K562 (cell line): Measurements from ENCODE around the gene ADM2. TPM values are rescaled to one million over a fixed set of nuclear protein-coding genes. Genes with fewer than 3 reads are reported as not detected.
A peak's percentile ranks its signal among the peaks of the same experiment; 100 is the strongest.

Source experiments
- ATAC-seq: fragments of 200-7000 bp; cut with Tn5 transposase; 3 replicates; pipeline ENCODE4 v1.9.1; 2020; ENCODE audit warnings: moderate library complexity
- BruUV-seq: library from RNA; stranded (reverse); fragments of 400-500 nt; replicated peaks from 2 replicates; lab custom pipeline; 2021; lab: Mats Ljungman, UMichigan
- CTCF ChIA-PET: fragments of 300-600 bp; formaldehyde crosslinking; extraction: SDS; loops from one replicate; lab custom pipeline; 2021; ENCODE audit warnings: low intra/inter-chr PET ratio; lab: Yijun Ruan, JAX
- POLR2A ChIA-PET: fragments of 300-600, 350-650 bp; sonication (Branson Sonifier 250); formaldehyde crosslinking; extraction: SDS; loops from one replicate; lab custom pipeline; 2021; ENCODE audit warnings: antibody characterized with exemption, inconsistent platforms; lab: Yijun Ruan, JAX
- DNase-seq, 4 experiments: peaks; one replicate each; pipeline versions ENCODE4 v3.0.0 to v3.0.0-alpha.2; 2011 to 2018; ENCODE audit warnings: low spot score in 3 of 4, mixed read lengths in 3 of 4; ENCODE audit errors: extremely low read depth in 1 of 4
- FAIRE-seq: peaks from 2 replicates; lab custom pipeline; 2011; peaks lifted over from hg19 to GRCh38; lab: Jason Lieb, UNC
- H2AFZ ChIP-seq: 2 replicates; pipeline ENCODE4 v1.6.0; 2011; ENCODE audit warnings: low read depth, low read length, control low read depth, inconsistent platforms
- H3K27ac ChIP-seq: fragments of 200-600 bp; 3 replicates; pipeline ENCODE4 v1.8.0; 2011; ENCODE audit warnings: low read depth, mild to moderate bottlenecking, control low read depth, inconsistent platforms, low read length, moderate library complexity, mixed read lengths; ENCODE audit errors: extremely low read depth
- H3K27me3 ChIP-seq, 2 experiments: fragments of 300-600 bp in 1 of 2; 2 replicates in 1 of 2; 3 replicates in 1 of 2; pipeline versions ENCODE4 v1.6.0 to v1.8.0; 2011; ENCODE audit warnings: inconsistent platforms in 2 of 2, low read length in 2 of 2, mild to moderate bottlenecking in 1 of 2, mixed read lengths in 1 of 2, moderate library complexity in 1 of 2; ENCODE audit not compliant: control insufficient read depth in 2 of 2, insufficient read depth in 2 of 2
- H3K36me3 ChIP-seq: fragments of 300-600 bp; 3 replicates; pipeline ENCODE4 v1.8.0; 2011; ENCODE audit warnings: mild to moderate bottlenecking, low read length, inconsistent platforms; ENCODE audit not compliant: control insufficient read depth, insufficient read depth
- H3K4me1 ChIP-seq, 2 experiments: fragments of 200-600 bp in 1 of 2; replicated peaks in 1 of 2; 2 replicates in 1 of 2; 3 replicates in 1 of 2; pipeline versions ENCODE4 v1.5.1 to v1.8.0; 2011; ENCODE audit warnings: inconsistent platforms in 2 of 2, low read length in 2 of 2, mild to moderate bottlenecking in 1 of 2, mixed read lengths in 1 of 2, moderate library complexity in 1 of 2; ENCODE audit not compliant: control insufficient read depth in 2 of 2, insufficient read depth in 2 of 2
- H3K4me2 ChIP-seq: 2 replicates; pipeline ENCODE4 v1.6.1; 2011; ENCODE audit warnings: low read length, control low read depth, inconsistent platforms, mixed read lengths; ENCODE audit not compliant: insufficient read depth
- H3K4me3 ChIP-seq: fragments of 200-600 bp; sonication (generic), shearing (Covaris generic); 2 replicates; pipeline ENCODE4 v1.5.1; 2016; ENCODE audit warnings: control low read depth, inconsistent platforms
- H3K79me2 ChIP-seq: fragments of 200-600 bp; 3 replicates; pipeline ENCODE4 v1.8.0; 2011; ENCODE audit warnings: low read length, inconsistent platforms; ENCODE audit not compliant: control insufficient read depth, insufficient read depth
- H3K9ac ChIP-seq, 2 experiments: 2 replicates each; pipeline versions ENCODE4 v1.6.0 to v1.6.1; 2011; ENCODE audit warnings: low read depth in 2 of 2, low read length in 2 of 2, control low read depth in 1 of 2, inconsistent platforms in 1 of 2, mild to moderate bottlenecking in 1 of 2, mixed read lengths in 1 of 2; ENCODE audit not compliant: insufficient read depth in 1 of 2
- H3K9me1 ChIP-seq: one replicate; pipeline ENCODE4 v1.6.0; 2011; ENCODE audit warnings: inconsistent platforms, mild to moderate bottlenecking, low read length, moderate library complexity; ENCODE audit not compliant: control insufficient read depth, insufficient read depth
- H3K9me3 ChIP-seq: replicated peaks from 2 replicates; pipeline ENCODE4 v1.5.1; 2011; ENCODE audit warnings: low read depth, low read length, inconsistent platforms; ENCODE audit not compliant: control insufficient read depth, insufficient read depth
- H4K20me1 ChIP-seq: replicated peaks from 2 replicates; pipeline ENCODE4 v1.6.1; 2011; ENCODE audit warnings: low read length, inconsistent platforms, mixed read lengths; ENCODE audit not compliant: control insufficient read depth, insufficient read depth
- BRD4 ChIP-seq: fragments of 200-600 bp; sonication (generic); IDR thresholded peaks from 2 replicates; pipeline ENCODE4 v1.6.1; 2017; ENCODE audit warnings: inconsistent platforms
- FOXA1 ChIP-seq: fragments of 450-650 bp; IDR thresholded peaks from 2 replicates; pipeline ENCODE4 v1.6.1; 2016; ENCODE audit warnings: mild to moderate bottlenecking, borderline replicate concordance
- FOXP4 ChIP-seq: sonication (generic); formaldehyde crosslinking; IDR thresholded peaks from 2 replicates; pipeline ENCODE4 v1.8.0; 2022; ENCODE audit warnings: mild to moderate bottlenecking, missing genetic modification reagents, borderline replicate concordance
- HBP1 ChIP-seq: fragments of 450-650 bp; formaldehyde crosslinking; IDR thresholded peaks from 2 replicates; pipeline ENCODE4 v1.4.0; 2022; ENCODE audit warnings: missing genetic modification characterization
- HDAC3 ChIP-seq: fragments of 450-650 bp; IDR thresholded peaks from 2 replicates; pipeline ENCODE4 v1.6.1; 2018; ENCODE audit warnings: borderline replicate concordance, mild to moderate bottlenecking, moderate library complexity; ENCODE audit not compliant: partially characterized antibody
- NR2C1 ChIP-seq, 2 experiments: fragments of 450-650 bp; IDR thresholded peaks; 2 replicates each; pipeline ENCODE4 v1.6.1; 2017; ENCODE audit warnings: mild to moderate bottlenecking in 2 of 2, antibody characterized with exemption in 1 of 2, inconsistent platforms in 1 of 2, missing compliant biosample characterization in 1 of 2, missing genetic modification characterization in 1 of 2
- PCBP2 ChIP-seq: fragments of 200-400 bp; formaldehyde crosslinking; IDR thresholded peaks from 2 replicates; pipeline ENCODE4 v1.6.1; 2018; ENCODE audit warnings: low read length, low read depth, mild to moderate bottlenecking, moderate library complexity; ENCODE audit not compliant: poor library complexity, severe bottlenecking
- PHF21A ChIP-seq: fragments of 450-650 bp; IDR thresholded peaks from 2 replicates; pipeline ENCODE4 v1.6.1; 2017; ENCODE audit warnings: low read depth, borderline replicate concordance
- ZNF77 ChIP-seq: fragments of 250-450 bp; sonication (Bioruptor Pico); IDR thresholded peaks from 2 replicates; pipeline ENCODE4 v1.5.0; 2020
- WGBS: fragments of 100-300 bp; shearing (Covaris generic); methylation state at CpG from one replicate; pipeline ENCODE4 v1.1.6; 2016; ENCODE audit warnings: low coverage, mixed read lengths; ENCODE audit not compliant: insufficient coverage; ENCODE audit errors: missing lambda C conversion rate; 5-methylcytosine and 5-hydroxymethylcytosine counted together
- in situ Hi-C: fragments of 300-500 bp; cut with MboI; formaldehyde crosslinking; loops from 4 replicates; pipeline ENCODE4 v1.15.0; 2018; ENCODE audit warnings: inconsistent platforms, mixed read lengths
- intact Hi-C: fragments of 100-400 bp; cut with micrococcal nuclease; formaldehyde crosslinking; loops from 2 replicates; pipeline ENCODE4 v1.14.2; 2022
- polyA plus RNA-seq, 8 experiments: library from polyadenylated mRNA; depleted of rRNA in 4 of 8; stranded (reverse) in 5 of 8; unstranded in 3 of 8; fragments of >200 nt; fragmentation: Nextera tagmentation in 2 of 8; fragmentation: Illumina TruSeq in 1 of 8; extraction: Ambion mirVana in 2 of 8; extraction: Trizol in 1 of 8; gene quantifications; 2 replicates each; pipeline versions ENCODE4 v1.2.1 to v1.2.3, GENCODE V29; 2011 to 2014; ENCODE audit warnings: inconsistent platforms in 1 of 8, missing spikeins in 1 of 8
- total RNA-seq, 7 experiments: library from RNA; depleted of rRNA in 6 of 7; stranded (reverse); fragments of >200 nt in 6 of 7; fragmentation: Illumina TruSeq in 2 of 7; extraction: Trizol in 2 of 7; gene quantifications; 2 replicates each; pipeline versions ENCODE4 v1.2.1 to v1.2.3, GENCODE V29; 2011 to 2021; ENCODE audit warnings: low replicate concordance in 1 of 7

The ADM2 gene
- total and polyA plus RNA-seq, 9 of the 15 experiments (the other 6 are each of a cell fraction or from before 2014, with no cell fraction given), result 0.11 to 5.1 (median 0.38) TPM

GRCh38 chr22:50498322-50498890 lies 17.1 kb downstream of the ADM2 start (continued):
- TF ChIP-seq HDAC3 (no peak), FOXA1 (no peak), PHF21A (no peak)

GRCh38 chr22:50500452-50500851 lies 19.1 kb downstream of the ADM2 start:
- Histone ChIP-seq H3K4me1 (peaks cover 3 to 26% of the 10 kb centered on the region in 2 experiments; a peak in 3 of 5 replicates), H3K27me3 (no peaks in the 10 kb centered on the region), H3K79me2 (no peaks in the 10 kb centered on the region), H3K4me2 (no peak overlapping the region), H3K4me3 (no peak overlapping the region), H3K27ac (no peak overlapping the region), H3K36me3 (peaks cover 17% of the 10 kb centered on the region; the same call in 1 of the 3 replicates), H4K20me1 (no peaks in the 10 kb centered on the region), H3K9me1 (no peaks in the 10 kb centered on the region)
- ChIA-PET CTCF (no interaction called here), POLR2A (interaction anchor here (0.6 kb wide), 1 partner anchor 72 kb away, joined by 3 read pairs; no protein-coding TSS in a partner anchor)
- no peak for FAIRE-seq
- in situ Hi-C loops, result no loop called here
- BruUV-seq, result no TSS peak
- DNase-seq, result no peak
- no peak for ATAC-seq
- whole genome bisulfite sequencing, result 87% methylated on average over 12 of the region's 12 CpGs
- TF ChIP-seq PCBP2 (no peak), NR2C1 (IDR thresholded peaks at IDR 0.05) (peak; percentile 51), NR2C1 (tag; IDR thresholded peaks at IDR 0.05) (peak; percentile 43; the same call in 1 of the 2 replicates), BRD4 (no peak), FOXP4 (CRISPR knock-in tag) (no peak), HBP1 (no peak), ZNF77 (CRISPR knock-in tag) (no peak)
- TF ChIP-seq, all 486 proteins: peak for 1
- 0 out of 2 replicates have a peak, but pooled peaks cover 1% of the 10 kb centered on the region for H3K9me3 ChIP-seq
- no peak overlapping the region for H2AFZ ChIP-seq
- H3K9ac ChIP-seq, result no peak overlapping the region
- intact Hi-C loops, result no loop called here
